ENCODE data around the gene BANP.

Gene BANP

GRCh38 chr16:88121886-88122580 lies 170.8 kb downstream of the BANP start:
- DNase-seq: no peak
- TF ChIP-seq GATA1 (IDR thresholded peaks at IDR 0.05; ENCODE audit: low read depth, low read length) (no peak), POLR2A (IDR thresholded peaks at IDR 0.05; ENCODE audit: low read length) (no peak)

Measured in erythroblast (primary cell).